B cell (primary cell): Measurements from ENCODE around the gene KAT2A.

ENCODE experiments used
- CTCF ChIP-seq: fragments of 200-600 bp; IDR thresholded peaks from one replicate; pipeline ENCODE4 v1.8.0; 2022; ENCODE audit warnings: antibody characterized with exemption, mild to moderate bottlenecking
- EZH2 ChIP-seq: IDR thresholded peaks from 2 replicates; pipeline ENCODE4 v1.6.1; 2012; ENCODE audit warnings: borderline replicate concordance, low read depth, mild to moderate bottlenecking, moderate library complexity, low read length; ENCODE audit not compliant: insufficient read depth, poor library complexity, severe bottlenecking

- TF ChIP-seq CTCF (no peak), EZH2 (no peak)
Measured at GRCh38 chr17:42111265-42111636, 9.9 kb downstream of the KAT2A start.
